ENCODE results near the gene PRKAR2A.

The PRKAR2A gene

DNA sequence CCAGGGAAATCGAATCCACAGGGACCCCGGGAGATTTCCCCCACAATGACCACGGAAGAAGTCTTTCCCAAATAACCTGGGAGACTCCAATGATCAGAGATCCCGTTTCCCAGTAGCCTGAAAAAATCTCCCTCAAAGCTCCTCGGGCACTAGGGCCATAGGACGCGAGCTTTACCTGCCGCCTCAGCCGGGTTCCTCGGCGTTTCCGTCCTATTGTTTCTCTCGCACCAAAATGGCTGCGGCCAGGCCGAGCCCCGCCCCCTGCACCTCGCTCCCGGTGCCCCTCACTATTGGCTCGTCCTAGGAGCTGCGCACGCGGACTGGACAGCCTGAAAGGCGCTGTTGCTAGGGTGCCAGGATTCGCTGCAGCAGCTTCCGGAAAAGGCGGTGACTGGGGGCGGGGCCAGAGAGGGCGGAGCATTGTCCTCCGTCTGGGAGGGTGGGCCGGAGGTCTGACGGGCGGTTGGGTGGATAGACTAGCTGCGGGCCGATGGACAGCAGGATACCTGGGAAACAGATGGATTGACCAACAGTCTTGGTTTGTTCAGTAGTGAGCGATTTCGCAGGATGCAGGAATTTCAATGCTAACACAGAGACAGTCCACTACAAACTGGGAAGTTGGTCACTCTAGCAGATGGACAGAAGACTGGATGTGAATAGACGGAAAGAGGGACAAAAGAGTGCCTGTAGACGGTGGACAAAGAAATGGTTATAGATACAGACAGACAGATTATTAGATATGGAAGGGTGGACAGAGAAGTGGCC lies 130.5 kb downstream of the PRKAR2A start, which contains the start of gene IP6K2 (continued):
- TF ChIP-seq, protein P1, sequence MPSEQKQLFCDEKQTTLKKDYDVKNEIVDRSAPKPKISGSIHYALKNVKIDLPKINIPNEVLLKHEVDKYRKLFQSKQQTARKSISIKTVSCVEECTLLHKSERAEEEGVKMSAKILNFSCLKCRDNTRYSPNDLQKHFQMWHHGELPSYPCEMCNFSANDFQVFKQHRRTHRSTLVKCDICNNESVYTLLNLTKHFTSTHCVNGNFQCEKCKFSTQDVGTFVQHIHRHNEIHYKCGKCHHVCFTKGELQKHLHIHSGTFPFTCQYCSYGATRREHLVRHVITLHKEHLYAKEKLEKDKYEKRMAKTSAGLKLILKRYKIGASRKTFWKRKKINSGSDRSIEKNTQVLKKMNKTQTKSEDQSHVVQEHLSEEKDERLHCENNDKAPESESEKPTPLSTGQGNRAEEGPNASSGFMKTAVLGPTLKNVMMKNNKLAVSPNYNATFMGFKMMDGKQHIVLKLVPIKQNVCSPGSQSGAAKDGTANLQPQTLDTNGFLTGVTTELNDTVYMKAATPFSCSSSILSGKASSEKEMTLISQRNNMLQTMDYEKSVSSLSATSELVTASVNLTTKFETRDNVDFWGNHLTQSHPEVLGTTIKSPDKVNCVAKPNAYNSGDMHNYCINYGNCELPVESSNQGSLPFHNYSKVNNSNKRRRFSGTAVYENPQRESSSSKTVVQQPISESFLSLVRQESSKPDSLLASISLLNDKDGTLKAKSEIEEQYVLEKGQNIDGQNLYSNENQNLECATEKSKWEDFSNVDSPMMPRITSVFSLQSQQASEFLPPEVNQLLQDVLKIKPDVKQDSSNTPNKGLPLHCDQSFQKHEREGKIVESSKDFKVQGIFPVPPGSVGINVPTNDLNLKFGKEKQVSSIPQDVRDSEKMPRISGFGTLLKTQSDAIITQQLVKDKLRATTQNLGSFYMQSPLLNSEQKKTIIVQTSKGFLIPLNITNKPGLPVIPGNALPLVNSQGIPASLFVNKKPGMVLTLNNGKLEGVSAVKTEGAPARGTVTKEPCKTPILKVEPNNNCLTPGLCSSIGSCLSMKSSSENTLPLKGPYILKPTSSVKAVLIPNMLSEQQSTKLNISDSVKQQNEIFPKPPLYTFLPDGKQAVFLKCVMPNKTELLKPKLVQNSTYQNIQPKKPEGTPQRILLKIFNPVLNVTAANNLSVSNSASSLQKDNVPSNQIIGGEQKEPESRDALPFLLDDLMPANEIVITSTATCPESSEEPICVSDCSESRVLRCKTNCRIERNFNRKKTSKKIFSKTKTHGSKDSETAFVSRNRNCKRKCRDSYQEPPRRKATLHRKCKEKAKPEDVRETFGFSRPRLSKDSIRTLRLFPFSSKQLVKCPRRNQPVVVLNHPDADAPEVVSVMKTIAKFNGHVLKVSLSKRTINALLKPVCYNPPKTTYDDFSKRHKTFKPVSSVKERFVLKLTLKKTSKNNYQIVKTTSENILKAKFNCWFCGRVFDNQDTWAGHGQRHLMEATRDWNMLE (tag by site-specific recombination; conservative IDR thresholded peaks at IDR 0.05; ENCODE audit: low read depth) = peak; percentile 39; the same call in 1 of the 2 replicates
- TF ChIP-seq ZNF214 (tag by site-specific recombination; IDR thresholded peaks at IDR 0.05; ENCODE audit: borderline replicate concordance) (no peak), GLIS1 (tag by site-specific recombination; IDR thresholded peaks at IDR 0.05) (no peak), ZNF510 (tag by site-specific recombination; IDR thresholded peaks at IDR 0.05; ENCODE audit: insufficient replicate concordance) (no peak), ZNF140 (tag by site-specific recombination; IDR thresholded peaks at IDR 0.05) (no peak), ZEB2 (tag by site-specific recombination; IDR thresholded peaks at IDR 0.05) (no peak), SALL2 (tag by site-specific recombination; IDR thresholded peaks at IDR 0.05; ENCODE audit: borderline replicate concordance) (no peak), BCL11A (tag by site-specific recombination; IDR thresholded peaks at IDR 0.05; ENCODE audit: low read depth) (peak; percentile 52; the same call in 1 of the 2 replicates), ZNF341 (tag by site-specific recombination; IDR thresholded peaks at IDR 0.05; ENCODE audit: low read depth) (0 out of 2 replicates have a peak, but pooled peaks have one; percentile 11), ZSCAN23 (tag by site-specific recombination; IDR thresholded peaks at IDR 0.05) (no peak), ZNF169 (tag by site-specific recombination; IDR thresholded peaks at IDR 0.05) (no peak), ZNF2 (tag by site-specific recombination; IDR thresholded peaks at IDR 0.05) (no peak), ZFP41 (tag by site-specific recombination; IDR thresholded peaks at IDR 0.05; ENCODE audit: borderline replicate concordance) (no peak), ZNF266 (tag by site-specific recombination; IDR thresholded peaks at IDR 0.05; ENCODE audit: low read depth) (no peak)
- TF ChIP-seq, protein P2, sequence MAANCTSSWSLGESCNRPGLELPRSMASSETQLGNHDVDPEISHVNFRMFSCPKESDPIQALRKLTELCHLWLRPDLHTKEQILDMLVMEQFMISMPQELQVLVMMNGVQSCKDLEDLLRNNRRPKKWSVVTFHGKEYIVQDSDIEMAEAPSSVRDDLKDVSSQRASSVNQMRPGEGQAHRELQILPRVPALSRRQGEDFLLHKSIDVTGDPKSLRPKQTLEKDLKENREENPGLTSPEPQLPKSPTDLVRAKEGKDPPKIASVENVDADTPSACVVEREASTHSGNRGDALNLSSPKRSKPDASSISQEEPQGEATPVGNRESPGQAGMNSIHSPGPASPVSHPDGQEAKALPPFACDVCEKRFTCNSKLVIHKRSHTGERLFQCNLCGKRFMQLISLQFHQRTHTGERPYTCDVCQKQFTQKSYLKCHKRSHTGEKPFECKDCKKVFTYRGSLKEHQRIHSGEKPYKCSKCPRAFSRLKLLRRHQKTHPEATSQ (tag by site-specific recombination; IDR thresholded peaks at IDR 0.05) = no peak
- TF ChIP-seq, protein P3, sequence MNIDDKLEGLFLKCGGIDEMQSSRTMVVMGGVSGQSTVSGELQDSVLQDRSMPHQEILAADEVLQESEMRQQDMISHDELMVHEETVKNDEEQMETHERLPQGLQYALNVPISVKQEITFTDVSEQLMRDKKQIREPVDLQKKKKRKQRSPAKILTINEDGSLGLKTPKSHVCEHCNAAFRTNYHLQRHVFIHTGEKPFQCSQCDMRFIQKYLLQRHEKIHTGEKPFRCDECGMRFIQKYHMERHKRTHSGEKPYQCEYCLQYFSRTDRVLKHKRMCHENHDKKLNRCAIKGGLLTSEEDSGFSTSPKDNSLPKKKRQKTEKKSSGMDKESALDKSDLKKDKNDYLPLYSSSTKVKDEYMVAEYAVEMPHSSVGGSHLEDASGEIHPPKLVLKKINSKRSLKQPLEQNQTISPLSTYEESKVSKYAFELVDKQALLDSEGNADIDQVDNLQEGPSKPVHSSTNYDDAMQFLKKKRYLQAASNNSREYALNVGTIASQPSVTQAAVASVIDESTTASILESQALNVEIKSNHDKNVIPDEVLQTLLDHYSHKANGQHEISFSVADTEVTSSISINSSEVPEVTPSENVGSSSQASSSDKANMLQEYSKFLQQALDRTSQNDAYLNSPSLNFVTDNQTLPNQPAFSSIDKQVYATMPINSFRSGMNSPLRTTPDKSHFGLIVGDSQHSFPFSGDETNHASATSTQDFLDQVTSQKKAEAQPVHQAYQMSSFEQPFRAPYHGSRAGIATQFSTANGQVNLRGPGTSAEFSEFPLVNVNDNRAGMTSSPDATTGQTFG (tag by site-specific recombination; IDR thresholded peaks at IDR 0.05; ENCODE audit: borderline replicate concordance) = no peak
- TF ChIP-seq, protein P4, sequence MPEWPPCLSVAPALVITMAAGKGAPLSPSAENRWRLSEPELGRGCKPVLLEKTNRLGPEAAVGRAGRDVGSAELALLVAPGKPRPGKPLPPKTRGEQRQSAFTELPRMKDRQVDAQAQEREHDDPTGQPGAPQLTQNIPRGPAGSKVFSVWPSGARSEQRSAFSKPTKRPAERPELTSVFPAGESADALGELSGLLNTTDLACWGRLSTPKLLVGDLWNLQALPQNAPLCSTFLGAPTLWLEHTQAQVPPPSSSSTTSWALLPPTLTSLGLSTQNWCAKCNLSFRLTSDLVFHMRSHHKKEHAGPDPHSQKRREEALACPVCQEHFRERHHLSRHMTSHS (tag by site-specific recombination; IDR thresholded peaks at IDR 0.05) = no peak
- TF ChIP-seq, protein P5, sequence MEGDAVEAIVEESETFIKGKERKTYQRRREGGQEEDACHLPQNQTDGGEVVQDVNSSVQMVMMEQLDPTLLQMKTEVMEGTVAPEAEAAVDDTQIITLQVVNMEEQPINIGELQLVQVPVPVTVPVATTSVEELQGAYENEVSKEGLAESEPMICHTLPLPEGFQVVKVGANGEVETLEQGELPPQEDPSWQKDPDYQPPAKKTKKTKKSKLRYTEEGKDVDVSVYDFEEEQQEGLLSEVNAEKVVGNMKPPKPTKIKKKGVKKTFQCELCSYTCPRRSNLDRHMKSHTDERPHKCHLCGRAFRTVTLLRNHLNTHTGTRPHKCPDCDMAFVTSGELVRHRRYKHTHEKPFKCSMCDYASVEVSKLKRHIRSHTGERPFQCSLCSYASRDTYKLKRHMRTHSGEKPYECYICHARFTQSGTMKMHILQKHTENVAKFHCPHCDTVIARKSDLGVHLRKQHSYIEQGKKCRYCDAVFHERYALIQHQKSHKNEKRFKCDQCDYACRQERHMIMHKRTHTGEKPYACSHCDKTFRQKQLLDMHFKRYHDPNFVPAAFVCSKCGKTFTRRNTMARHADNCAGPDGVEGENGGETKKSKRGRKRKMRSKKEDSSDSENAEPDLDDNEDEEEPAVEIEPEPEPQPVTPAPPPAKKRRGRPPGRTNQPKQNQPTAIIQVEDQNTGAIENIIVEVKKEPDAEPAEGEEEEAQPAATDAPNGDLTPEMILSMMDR (tag by site-specific recombination; IDR thresholded peaks at IDR 0.05) = no peak
- TF ChIP-seq, protein P6, sequence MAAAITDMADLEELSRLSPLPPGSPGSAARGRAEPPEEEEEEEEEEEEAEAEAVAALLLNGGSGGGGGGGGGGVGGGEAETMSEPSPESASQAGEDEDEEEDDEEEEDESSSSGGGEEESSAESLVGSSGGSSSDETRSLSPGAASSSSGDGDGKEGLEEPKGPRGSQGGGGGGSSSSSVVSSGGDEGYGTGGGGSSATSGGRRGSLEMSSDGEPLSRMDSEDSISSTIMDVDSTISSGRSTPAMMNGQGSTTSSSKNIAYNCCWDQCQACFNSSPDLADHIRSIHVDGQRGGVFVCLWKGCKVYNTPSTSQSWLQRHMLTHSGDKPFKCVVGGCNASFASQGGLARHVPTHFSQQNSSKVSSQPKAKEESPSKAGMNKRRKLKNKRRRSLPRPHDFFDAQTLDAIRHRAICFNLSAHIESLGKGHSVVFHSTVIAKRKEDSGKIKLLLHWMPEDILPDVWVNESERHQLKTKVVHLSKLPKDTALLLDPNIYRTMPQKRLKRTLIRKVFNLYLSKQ (tag by site-specific recombination; IDR thresholded peaks at IDR 0.05; ENCODE audit: borderline replicate concordance) = no peak
- TF ChIP-seq, protein P7, sequence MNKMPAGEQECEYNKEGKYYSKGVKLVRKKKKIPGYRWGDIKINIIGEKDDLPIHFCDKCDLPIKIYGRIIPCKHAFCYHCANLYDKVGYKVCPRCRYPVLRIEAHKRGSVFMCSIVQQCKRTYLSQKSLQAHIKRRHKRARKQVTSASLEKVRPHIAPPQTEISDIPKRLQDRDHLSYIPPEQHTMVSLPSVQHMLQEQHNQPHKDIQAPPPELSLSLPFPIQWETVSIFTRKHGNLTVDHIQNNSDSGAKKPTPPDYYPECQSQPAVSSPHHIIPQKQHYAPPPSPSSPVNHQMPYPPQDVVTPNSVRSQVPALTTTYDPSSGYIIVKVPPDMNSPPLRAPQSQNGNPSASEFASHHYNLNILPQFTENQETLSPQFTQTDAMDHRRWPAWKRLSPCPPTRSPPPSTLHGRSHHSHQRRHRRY (tag by site-specific recombination; IDR thresholded peaks at IDR 0.05) = no peak
- TF ChIP-seq, protein P8, sequence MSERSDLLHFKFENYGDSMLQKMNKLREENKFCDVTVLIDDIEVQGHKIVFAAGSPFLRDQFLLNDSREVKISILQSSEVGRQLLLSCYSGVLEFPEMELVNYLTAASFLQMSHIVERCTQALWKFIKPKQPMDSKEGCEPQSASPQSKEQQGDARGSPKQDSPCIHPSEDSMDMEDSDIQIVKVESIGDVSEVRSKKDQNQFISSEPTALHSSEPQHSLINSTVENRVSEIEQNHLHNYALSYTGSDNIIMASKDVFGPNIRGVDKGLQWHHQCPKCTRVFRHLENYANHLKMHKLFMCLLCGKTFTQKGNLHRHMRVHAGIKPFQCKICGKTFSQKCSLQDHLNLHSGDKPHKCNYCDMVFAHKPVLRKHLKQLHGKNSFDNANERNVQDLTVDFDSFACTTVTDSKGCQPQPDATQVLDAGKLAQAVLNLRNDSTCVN (tag by site-specific recombination; optimal IDR thresholded peaks at IDR 0.05) = peak; percentile 32

Data from HEK293 (cell line).